Adrenal gland (tissue), 12 donors: ENCODE data around the gene FARS2. TPM values are rescaled to one million over a fixed set of nuclear protein-coding genes. Genes with fewer than 3 reads are reported as not detected.

Experiments used
- DNase-seq, 7 donors: peaks; one replicate each; pipeline ENCODE4 v3.0.0-alpha.2; 2019 to 2020
- H3K27ac ChIP-seq, 5 donors: fragments of 200-600 bp; sonication (generic) in 4 of 5; 1 replicate in 3 of 5; 2 replicates in 2 of 5; pipeline versions ENCODE4 v1.5.1 to v1.8.0; 2016 to 2020; ENCODE audit warnings: mild to moderate bottlenecking in 1 of 5
- H3K27me3 ChIP-seq: fragments of 200-600 bp; 2 replicates; pipeline ENCODE4 v1.8.0; 2021
- H3K36me3 ChIP-seq, 2 donors: fragments of 200-600 bp; replicated peaks in 1 of 2; 1 replicate in 1 of 2; 2 replicates in 1 of 2; pipeline versions ENCODE4 v1.5.1 to v1.8.0; 2018 to 2022
- H3K4me1 ChIP-seq, 2 donors: fragments of 200-600 bp; replicated peaks in 1 of 2; 1 replicate in 1 of 2; 2 replicates in 1 of 2; pipeline versions ENCODE4 v1.5.1 to v1.8.0; 2018 to 2021
- H3K4me3 ChIP-seq, 4 donors: fragments of 200-600 bp; sonication (generic) in 3 of 4; one replicate each; pipeline ENCODE4 v1.5.1; 2016 to 2018
- H3K9me3 ChIP-seq, 3 donors: fragments of 200-600 bp; sonication (generic) in 1 of 3; replicated peaks in 1 of 3; 1 replicate in 2 of 3; 2 replicates in 1 of 3; pipeline versions ENCODE4 v1.5.1 to v1.8.0; 2016 to 2021
- CTCF ChIP-seq, 6 experiments: fragments of 450-650 bp in 4 of 6; fragments of 200-600 bp in 2 of 6; sonication (generic) in 1 of 6; IDR thresholded peaks; 1 replicate in 5 of 6; 2 replicates in 1 of 6; pipeline versions ENCODE4 v1.5.1 to v1.8.0; 2016 to 2021; ENCODE audit warnings: antibody characterized with exemption in 6 of 6, mild to moderate bottlenecking in 2 of 6, moderate library complexity in 1 of 6
- POLR2A ChIP-seq, 2 donors: fragments of 450-650 bp; IDR thresholded peaks; one replicate each; pipeline ENCODE4 v1.6.1; 2017; ENCODE audit warnings: antibody characterized with exemption in 2 of 2, mild to moderate bottlenecking in 2 of 2, moderate library complexity in 1 of 2
- WGBS, 4 donors: extraction: QIAGEN DNeasy Blood & Tissue Kit in 2 of 4; methylation state at CpG; one replicate each; pipeline versions ENCODE4 v1.1.5 to v1.1.7; 2013 to 2017; 5-methylcytosine and 5-hydroxymethylcytosine counted together
- intact Hi-C, 2 donors: fragments of 100-400 bp; cut with DNase I; formaldehyde crosslinking; loops; one replicate each; pipeline versions ENCODE4 v1.14.1 to v1.15.0; 2022 to 2023
- polyA plus RNA-seq, 3 donors: library from polyadenylated mRNA; stranded (reverse); fragments of 200-250 nt in 2 of 3; fragments of 350-450 nt in 1 of 3; fragmentation: Illumina TruSeq in 1 of 3; extraction: RNeasy Lipid Tissue Mini Kit (QIAGEN cat#74804) in 1 of 3; gene quantifications; one replicate each; pipeline ENCODE4 v1.2.3, GENCODE V29; 2013 to 2014
- total RNA-seq, 9 donors: library from RNA; depleted of rRNA in 4 of 9; stranded (reverse); fragments of >200 nt in 4 of 9; fragments of 120-200 nt in 1 of 9; fragmentation: NEBNext Ultra II Directional in 1 of 9; extraction: Animal tissue kit (Norgen Biotek cat#: 25700) in 1 of 9; gene quantifications; one replicate each; pipeline versions ENCODE4 v1.1.0 to v1.2.4, GENCODE V29; 2013 to 2023
- donor health status: healthy with polysubstance abuse.
- donor health status: Bipolar disorder and iron deficiency.
- donor health status: DM: yes; HTN: yes; CAD: no.
- donor health status: DM: no; HTN: no; CAD: no.
- donor health status: DM: no; HTN: no; CAD: no.
- donor health status: DM: yes; HTN: yes; CAD: no.

The FARS2 gene
- total and polyA plus RNA-seq, 12 donors, result 7.2 to 55.2 (median 19.8) TPM

GRCh38 chr6:5598123-5598522, 336.8 kb downstream of the FARS2 start:
- Histone ChIP-seq H3K27me3 (no peaks in the 10 kb centered on the region), H3K9me3 (no peaks in the 10 kb centered on the region), H3K27ac (no peak overlapping the region), H3K4me3 (no peak overlapping the region), H3K36me3 (no peaks in the 10 kb centered on the region), H3K4me1 (peaks cover 0 to 5% of the 10 kb centered on the region in 2 donors)
- no peak for TF ChIP-seq POLR2A (IDR thresholded peaks at IDR 0.05)
- WGBS, 4 donors, result 83 to 95% (median 90%) methylated on average over 3 of the region's 3 CpGs
- no peak for DNase-seq
- intact Hi-C loops, result no loop called here

GRCh38 chr6:5599127-5599526, 337.8 kb downstream of the FARS2 start:
- no peak for DNase-seq
- no peak overlapping the region for H3K4me3 ChIP-seq
- WGBS, 4 donors, result 88 to 96% (median 91%) methylated on average over 8 of the region's 8 CpGs
- H3K27me3 ChIP-seq, result no peaks in the 10 kb centered on the region
- intact Hi-C loops, result no loop called here
- H3K27ac ChIP-seq, result no peak overlapping the region
- no peak for TF ChIP-seq CTCF (IDR thresholded peaks at IDR 0.05)
- no peak for TF ChIP-seq POLR2A (IDR thresholded peaks at IDR 0.05)
- no peaks in the 10 kb centered on the region for H3K9me3 ChIP-seq
- no peaks in the 10 kb centered on the region for H3K36me3 ChIP-seq
- peaks cover 0 to 5% of the 10 kb centered on the region in 2 donors for H3K4me1 ChIP-seq

- intact Hi-C loops, result no loop called here
- 89 to 95% (median 93%) methylated on average over 5 of the region's 5 CpGs for WGBS, 4 donors
- no peak overlapping the region for H3K4me3 ChIP-seq
These were observed 344.6 kb downstream of the FARS2 start for GRCh38 chr6:5605937-5606336.

GRCh38 chr6:5606546-5606945, 345.2 kb downstream of the FARS2 start:
- Histone ChIP-seq H3K27me3 (no peaks in the 10 kb centered on the region), H3K36me3 (no peaks in the 10 kb centered on the region), H3K4me3 (no peak overlapping the region), H3K9me3 (no peaks in the 10 kb centered on the region), H3K27ac (no peak overlapping the region), H3K4me1 (no peaks in the 10 kb centered on the region)
- intact Hi-C loops, result no loop called here
- no peak for TF ChIP-seq POLR2A (IDR thresholded peaks at IDR 0.05)
- no peak for TF ChIP-seq CTCF (IDR thresholded peaks at IDR 0.05)
- no peak for DNase-seq
- WGBS, 4 donors, result 94 to 100% (median 98%) methylated on average over 4 of the region's 4 CpGs

More at GRCh38 chr6:5605937-5606336, 344.6 kb downstream of the FARS2 start:
- Histone ChIP-seq H3K9me3 (no peaks in the 10 kb centered on the region), H3K4me1 (no peaks in the 10 kb centered on the region), H3K27me3 (no peaks in the 10 kb centered on the region), H3K36me3 (no peaks in the 10 kb centered on the region), H3K27ac (no peak overlapping the region)
- TF ChIP-seq CTCF (IDR thresholded peaks at IDR 0.05) (no peak), POLR2A (IDR thresholded peaks at IDR 0.05) (no peak)
- no peak for DNase-seq

- H3K4me3 ChIP-seq, result no peak overlapping the region
- 91 to 95% (median 93%) methylated on average over 8 of the region's 8 CpGs for WGBS, 4 donors
- H3K27me3 ChIP-seq, result no peaks in the 10 kb centered on the region
- no peak for DNase-seq
- TF ChIP-seq CTCF (IDR thresholded peaks at IDR 0.05) (no peak), POLR2A (IDR thresholded peaks at IDR 0.05) (no peak)
- no peaks in the 10 kb centered on the region for H3K9me3 ChIP-seq
- no peaks in the 10 kb centered on the region for H3K36me3 ChIP-seq
- intact Hi-C loops, result no loop called here
- no peak overlapping the region for H3K27ac ChIP-seq
- no peaks in the 10 kb centered on the region for H3K4me1 ChIP-seq
These were observed 349.3 kb downstream of the FARS2 start for GRCh38 chr6:5610640-5611039.
